ENCODE data around the gene MSGN1. TPM values are rescaled to one million over a fixed set of nuclear protein-coding genes. Genes with fewer than 3 reads are reported as not detected.

MSGN1 gene
- total RNA-seq, 2 experiments from 2014 or later = not detected

DNA sequence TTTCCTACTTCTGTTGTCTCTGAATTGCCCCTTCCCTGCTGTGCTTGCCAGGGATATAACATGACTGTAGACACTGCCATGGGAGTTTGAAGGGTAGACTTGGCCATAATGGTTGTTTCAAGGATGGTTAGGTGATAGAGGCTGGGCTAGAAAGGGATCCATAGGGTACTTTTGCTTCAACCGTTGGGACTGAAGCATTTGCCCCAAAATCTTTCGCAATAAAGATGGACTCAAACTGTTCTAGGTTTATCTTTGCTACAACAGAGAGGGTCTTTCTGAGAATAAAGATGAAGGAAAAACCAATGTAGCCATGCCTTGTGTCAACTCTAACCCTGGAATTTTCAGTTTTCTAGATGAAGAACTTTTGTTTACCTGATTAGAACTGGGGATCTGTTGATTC, 27.2 kb downstream of the MSGN1 start:
- H3K4me3 Mint-ChIP-seq = no peak overlapping the region

DNA sequence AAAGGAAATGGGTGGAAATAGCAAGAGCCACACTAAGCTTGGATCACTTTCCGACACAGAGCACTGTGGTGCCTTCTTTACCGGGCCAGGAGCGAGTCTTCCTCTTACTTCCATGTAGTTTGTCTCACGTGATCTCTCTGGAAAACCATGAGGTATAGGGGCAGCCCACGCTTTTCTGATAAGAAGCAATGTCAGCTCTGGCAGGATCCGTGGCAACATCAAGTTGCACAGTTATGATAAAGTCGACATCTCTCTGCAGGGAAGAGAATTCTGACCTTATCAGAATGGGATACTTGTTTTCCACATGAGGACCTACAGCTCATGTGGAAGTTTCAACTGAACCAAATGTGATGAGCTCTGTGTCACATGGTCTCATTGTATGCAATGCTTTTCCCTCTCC, 29.5 kb downstream of the MSGN1 start:
- H3K27ac Mint-ChIP-seq = no peak overlapping the region
- no peak overlapping the region for H3K4me3 Mint-ChIP-seq
- no peaks in the 10 kb centered on the region for H3K4me1 Mint-ChIP-seq
- DNase-seq (no peak), ATAC-seq (no peak)
- no peaks in the 10 kb centered on the region for H3K9me3 Mint-ChIP-seq (ENCODE audit: low read depth)
- peaks cover 19% of the 10 kb centered on the region for H3K27me3 Mint-ChIP-seq
- H3K36me3 Mint-ChIP-seq = no peaks in the 10 kb centered on the region
- CTCF ChIA-PET = no interaction called here

More for the DNA sequence above, 27.2 kb downstream of the MSGN1 start:
- H3K27me3 Mint-ChIP-seq = peaks cover 27% of the 10 kb centered on the region
- CTCF ChIA-PET = no interaction called here
- ATAC-seq (no peak), DNase-seq (no peak)
- no peaks in the 10 kb centered on the region for H3K36me3 Mint-ChIP-seq
- no peaks in the 10 kb centered on the region for H3K4me1 Mint-ChIP-seq
- no peak overlapping the region for H3K27ac Mint-ChIP-seq
- H3K9me3 Mint-ChIP-seq (ENCODE audit: low read depth) = no peaks in the 10 kb centered on the region

DNA sequence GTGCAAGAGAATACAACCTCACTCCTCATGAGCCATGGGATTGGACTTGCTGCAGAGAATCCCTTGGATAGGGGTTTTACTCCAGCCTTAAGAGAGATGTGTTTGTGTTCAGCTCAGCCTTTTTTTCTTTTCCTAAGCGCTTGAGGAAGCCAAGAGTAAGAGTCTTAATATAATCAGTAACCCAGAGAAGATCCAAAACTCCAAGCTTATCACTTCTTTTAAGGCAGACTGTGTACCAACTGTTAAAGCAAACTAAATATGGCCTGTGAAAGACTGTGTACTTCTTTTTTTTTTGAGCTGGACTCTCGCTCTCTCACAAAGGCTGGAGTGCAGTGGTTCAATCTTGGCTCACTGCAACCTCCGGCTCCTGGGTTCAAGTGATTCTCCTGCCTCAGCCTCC, 30.4 kb downstream of the MSGN1 start:
- H3K27ac Mint-ChIP-seq = no peak overlapping the region
- ATAC-seq = no peak
- H3K27me3 Mint-ChIP-seq = peaks cover 19% of the 10 kb centered on the region
- CTCF ChIA-PET = no interaction called here
- H3K9me3 Mint-ChIP-seq (ENCODE audit: low read depth) = no peaks in the 10 kb centered on the region
- no peaks in the 10 kb centered on the region for H3K4me1 Mint-ChIP-seq
- H3K36me3 Mint-ChIP-seq = no peaks in the 10 kb centered on the region
- no peak for DNase-seq
- H3K4me3 Mint-ChIP-seq = no peak overlapping the region

DNA sequence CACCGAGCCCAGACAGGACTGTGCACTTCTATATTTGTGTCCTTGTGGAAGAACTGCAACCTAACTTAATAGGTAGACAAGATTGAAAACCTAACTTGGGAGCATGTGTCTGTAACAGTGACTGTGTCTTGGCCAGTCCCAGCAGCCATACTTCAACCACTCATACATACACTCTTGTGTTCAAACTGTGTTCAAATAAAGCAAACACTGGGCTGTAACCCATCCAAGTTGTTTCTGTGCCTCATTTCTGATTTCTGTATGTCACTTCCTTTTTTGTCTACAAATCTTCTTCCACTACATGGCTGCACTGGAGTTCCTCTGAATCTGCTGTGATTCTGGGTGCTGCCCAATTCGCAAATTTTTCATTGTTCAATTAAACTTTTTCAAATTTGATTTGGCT, 31.0 kb downstream of the MSGN1 start:
- Mint-ChIP-seq H3K9me3 (ENCODE audit: low read depth) (no peaks in the 10 kb centered on the region), H3K27ac (no peak overlapping the region), H3K4me1 (no peaks in the 10 kb centered on the region), H3K27me3 (peaks cover 17% of the 10 kb centered on the region), H3K4me3 (no peak overlapping the region), H3K36me3 (no peaks in the 10 kb centered on the region)
- CTCF ChIA-PET = interaction anchor here (1.0 kb wide), 1 partner anchor 16 kb away, joined by 4 read pairs; no protein-coding TSS in a partner anchor
- ATAC-seq = no peak
- DNase-seq = no peak

DNA sequence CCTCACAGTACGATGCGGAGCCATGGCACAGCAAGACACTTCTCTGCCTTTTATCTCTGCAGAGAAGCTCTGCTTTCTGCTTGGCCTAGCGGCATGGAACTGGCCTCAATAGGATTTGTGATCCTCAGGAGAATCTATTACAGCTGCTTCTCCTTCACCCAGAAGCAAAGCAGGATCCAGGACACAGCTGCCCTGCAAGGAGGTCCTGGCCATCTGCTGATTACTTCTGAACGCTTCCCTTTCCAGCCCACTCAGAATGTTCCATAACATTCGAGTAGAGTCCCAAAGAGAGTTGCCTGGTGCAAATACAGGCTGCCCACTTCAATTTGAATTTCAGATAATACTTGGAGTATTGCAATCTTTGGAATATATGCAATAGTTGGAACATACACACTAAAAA, 33.0 kb downstream of the MSGN1 start:
- H3K4me3 Mint-ChIP-seq = no peak overlapping the region
- no peaks in the 10 kb centered on the region for H3K4me1 Mint-ChIP-seq
- no peaks in the 10 kb centered on the region for H3K36me3 Mint-ChIP-seq
- ATAC-seq = no peak
- CTCF ChIA-PET = no interaction called here
- H3K9me3 Mint-ChIP-seq (ENCODE audit: low read depth) = no peaks in the 10 kb centered on the region
- no peak for DNase-seq
- no peak overlapping the region for H3K27ac Mint-ChIP-seq
- H3K27me3 Mint-ChIP-seq = peaks cover 11% of the 10 kb centered on the region

DNA sequence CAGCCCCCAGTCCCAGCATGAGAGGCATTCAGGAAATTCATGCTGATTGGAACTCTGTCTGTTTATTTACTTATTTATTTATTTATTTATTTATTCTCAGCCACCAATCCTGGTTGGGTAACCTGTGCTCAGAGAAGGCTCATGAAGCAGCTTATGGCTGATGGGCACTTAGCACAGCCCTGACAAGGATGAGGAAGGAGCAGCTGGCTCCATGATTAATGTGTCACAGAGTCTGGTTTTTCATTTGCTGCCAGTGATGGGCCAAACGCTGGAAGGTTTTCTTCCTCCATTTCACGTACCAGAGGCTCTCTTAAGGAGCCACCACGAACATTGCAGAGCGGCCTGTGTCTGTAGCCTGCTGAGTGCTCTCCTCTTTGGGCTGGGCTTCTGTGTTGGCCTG, 33.9 kb downstream of the MSGN1 start:
- CTCF ChIA-PET = no interaction called here
- no peaks in the 10 kb centered on the region for H3K36me3 Mint-ChIP-seq
- H3K4me1 Mint-ChIP-seq = no peaks in the 10 kb centered on the region
- H3K9me3 Mint-ChIP-seq (ENCODE audit: low read depth) = no peaks in the 10 kb centered on the region
- no peak for DNase-seq
- H3K4me3 Mint-ChIP-seq = no peak overlapping the region
- H3K27me3 Mint-ChIP-seq = peaks cover 10% of the 10 kb centered on the region
- no peak overlapping the region for H3K27ac Mint-ChIP-seq
- ATAC-seq = no peak

DNA sequence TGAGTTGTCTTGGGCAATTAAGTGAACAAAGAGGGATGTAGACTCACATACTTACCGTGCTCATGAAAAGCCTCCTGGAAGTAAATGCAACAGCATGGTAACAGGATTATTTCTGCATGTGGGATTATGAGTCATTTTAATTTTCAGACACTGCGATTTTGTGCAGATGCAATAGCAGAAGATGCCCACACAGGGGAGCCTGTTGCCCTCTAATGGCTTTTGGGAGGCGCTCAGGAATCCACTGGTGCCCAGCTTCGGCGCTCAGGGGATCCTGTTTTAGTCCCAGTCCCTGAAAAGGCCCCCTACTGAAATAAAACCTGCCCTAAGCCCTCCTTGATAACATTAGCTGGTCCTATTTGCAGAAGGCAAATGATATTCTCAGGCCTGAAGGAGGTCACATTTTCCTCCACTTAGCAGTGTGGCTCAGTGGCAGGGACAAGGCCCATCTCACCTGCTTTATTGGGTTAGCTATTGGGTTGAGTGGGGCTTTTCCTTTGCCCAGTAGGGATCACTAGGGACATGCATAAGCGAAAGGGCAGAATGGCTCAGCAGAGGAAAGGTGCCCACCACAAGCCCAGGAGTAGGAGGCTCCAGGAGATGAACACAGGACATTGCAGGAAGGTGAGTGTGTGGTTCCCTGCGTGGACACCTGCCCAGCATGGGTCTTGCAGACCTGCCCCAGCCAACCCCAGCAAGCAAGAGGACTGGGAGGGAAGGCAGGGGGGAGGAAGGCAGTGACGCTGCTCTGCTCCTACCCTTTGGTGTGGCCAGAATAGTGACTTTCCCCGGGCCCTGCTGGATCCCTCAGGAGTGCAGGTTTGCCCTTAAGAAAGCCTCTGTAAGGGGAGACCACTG, 35.7 kb downstream of the MSGN1 start:
- no peak overlapping the region for H3K27ac Mint-ChIP-seq
- no peak overlapping the region for H3K4me3 Mint-ChIP-seq
- no peaks in the 10 kb centered on the region for H3K36me3 Mint-ChIP-seq
- CTCF ChIA-PET = interaction anchor here (1.2 kb wide), 1 partner anchor 298 kb away, joined by 3 read pairs; no protein-coding TSS in a partner anchor
- DNase-seq (peak; percentile 47), ATAC-seq (no peak)
- H3K9me3 Mint-ChIP-seq (ENCODE audit: low read depth) = no peaks in the 10 kb centered on the region
- peaks cover 9% of the 10 kb centered on the region for H3K27me3 Mint-ChIP-seq
- no peaks in the 10 kb centered on the region for H3K4me1 Mint-ChIP-seq

DNA sequence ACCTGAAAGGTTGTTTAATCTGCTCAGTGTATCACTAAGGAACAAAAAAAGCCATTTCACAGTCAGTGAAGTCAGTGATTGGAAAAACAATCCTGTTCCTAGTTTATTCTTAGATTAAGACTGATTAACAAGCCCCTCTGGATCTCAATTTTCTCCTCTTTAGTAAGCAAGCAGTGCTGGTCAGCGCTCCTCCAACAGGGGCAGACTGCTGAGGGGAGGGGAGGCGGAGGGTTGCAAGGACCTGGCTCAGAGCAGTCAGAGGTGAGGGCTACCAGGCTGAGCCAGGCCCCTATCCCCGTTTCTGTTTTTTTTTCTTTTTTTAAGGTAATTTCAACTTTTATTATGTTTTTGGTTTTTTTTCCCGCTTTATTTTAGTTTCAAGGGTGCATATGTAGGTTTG, 37.5 kb downstream of the MSGN1 start:
- Mint-ChIP-seq H3K4me3 (no peak overlapping the region), H3K36me3 (no peaks in the 10 kb centered on the region), H3K9me3 (ENCODE audit: low read depth) (no peaks in the 10 kb centered on the region), H3K4me1 (no peaks in the 10 kb centered on the region), H3K27me3 (peaks cover 15% of the 10 kb centered on the region), H3K27ac (no peak overlapping the region)
- DNase-seq (no peak), ATAC-seq (no peak)
- CTCF ChIA-PET = no interaction called here

DNA sequence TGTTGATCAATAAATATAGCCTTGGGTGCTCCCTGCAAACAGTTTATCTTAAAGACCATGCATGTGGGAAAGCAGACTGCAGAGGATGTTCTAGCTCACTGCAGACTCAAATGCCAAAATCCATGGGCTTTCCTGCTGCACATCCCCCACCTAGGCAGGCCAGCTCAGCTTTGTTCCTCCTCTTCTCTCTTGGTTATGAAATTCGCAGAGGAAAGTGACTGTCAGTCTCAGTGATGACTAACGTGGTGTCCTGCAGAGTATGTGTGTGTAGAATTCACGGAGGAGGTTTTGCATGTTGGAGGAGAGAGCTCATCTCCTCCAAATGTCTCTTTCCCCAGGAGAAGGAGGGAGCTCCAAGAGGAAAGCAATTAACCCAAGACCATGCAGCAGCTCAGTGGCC, 40.8 kb downstream of the MSGN1 start:
- Mint-ChIP-seq H3K4me3 (no peak overlapping the region), H3K27ac (no peak overlapping the region), H3K9me3 (ENCODE audit: low read depth) (no peaks in the 10 kb centered on the region), H3K4me1 (no peaks in the 10 kb centered on the region), H3K36me3 (no peaks in the 10 kb centered on the region), H3K27me3 (peaks cover 20% of the 10 kb centered on the region)
- DNase-seq = no peak
- ATAC-seq = no peak
- CTCF ChIA-PET = interaction anchor here (0.6 kb wide), 1 partner anchor 317 kb away, joined by 3 read pairs; no protein-coding TSS in a partner anchor

DNA sequence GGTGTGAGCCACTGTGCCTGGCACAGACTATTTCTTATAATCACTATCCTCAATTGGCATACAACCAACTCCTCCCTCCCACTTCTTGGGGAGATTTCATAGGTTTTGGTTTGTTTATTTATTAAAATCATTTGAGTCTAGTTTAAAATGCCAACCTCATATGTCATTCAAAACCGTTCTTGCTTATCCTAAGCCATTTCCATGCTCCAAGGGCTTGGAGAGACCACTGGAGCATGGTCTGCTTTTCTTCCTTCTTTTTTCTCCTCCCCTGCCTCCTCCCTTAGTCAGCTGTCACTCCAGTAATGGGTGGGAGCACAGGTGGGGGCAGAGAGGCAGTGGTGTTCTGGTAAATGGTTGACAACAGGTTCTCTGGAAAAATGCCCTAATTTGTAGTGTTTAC, 41.8 kb downstream of the MSGN1 start:
- no peaks in the 10 kb centered on the region for H3K36me3 Mint-ChIP-seq
- no peak for ATAC-seq
- H3K4me3 Mint-ChIP-seq = no peak overlapping the region
- CTCF ChIA-PET = no interaction called here
- H3K4me1 Mint-ChIP-seq = no peaks in the 10 kb centered on the region
- peaks cover 20% of the 10 kb centered on the region for H3K27me3 Mint-ChIP-seq
- DNase-seq = no peak
- H3K9me3 Mint-ChIP-seq (ENCODE audit: low read depth) = no peaks in the 10 kb centered on the region
- H3K27ac Mint-ChIP-seq = no peak overlapping the region

DNA sequence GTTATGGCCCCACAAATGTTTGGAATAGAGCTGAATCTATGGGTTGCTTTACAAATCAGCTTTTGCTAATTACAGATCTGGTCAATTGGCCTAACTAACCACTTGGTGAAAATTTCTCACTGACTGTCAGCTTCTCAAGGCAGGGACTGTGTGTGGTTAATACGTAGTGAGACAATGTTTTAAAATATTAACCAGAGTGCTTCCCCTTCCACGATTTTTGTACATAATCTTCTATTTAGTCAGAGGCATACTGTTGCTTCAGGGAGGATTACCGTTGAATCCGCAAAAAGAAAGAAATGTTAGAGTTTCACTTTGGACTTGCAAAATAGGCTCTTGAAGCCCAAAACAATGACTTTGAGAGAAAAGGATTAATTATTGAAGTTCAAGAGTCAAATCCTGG, 47.3 kb downstream of the MSGN1 start:
- H3K27me3 Mint-ChIP-seq = peaks cover 9% of the 10 kb centered on the region
- ATAC-seq (no peak), DNase-seq (no peak)
- no peaks in the 10 kb centered on the region for H3K4me1 Mint-ChIP-seq
- no peak overlapping the region for H3K4me3 Mint-ChIP-seq
- CTCF ChIA-PET = no interaction called here
- no peaks in the 10 kb centered on the region for H3K36me3 Mint-ChIP-seq
- H3K27ac Mint-ChIP-seq = no peak overlapping the region
- H3K9me3 Mint-ChIP-seq (ENCODE audit: low read depth) = no peaks in the 10 kb centered on the region

DNA sequence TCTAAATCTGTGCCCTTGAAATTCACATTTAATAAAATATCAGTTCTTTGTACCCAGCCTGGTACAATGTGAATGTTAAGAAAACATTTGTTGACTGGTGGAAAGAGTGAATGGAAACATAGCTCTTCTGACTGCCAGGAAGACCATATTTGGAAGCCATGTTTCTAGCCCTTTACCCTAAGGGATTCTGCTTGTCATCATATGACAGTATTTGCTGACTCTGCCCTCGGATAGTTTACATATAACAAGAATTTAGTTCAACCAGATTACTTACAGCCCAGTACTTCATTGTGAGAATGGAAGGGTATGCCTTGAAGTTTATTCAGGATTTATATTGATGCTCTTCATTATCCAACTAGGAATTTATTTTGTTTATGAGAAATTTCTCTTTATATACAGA, 48.4 kb downstream of the MSGN1 start:
- CTCF ChIA-PET = no interaction called here
- Mint-ChIP-seq H3K27ac (no peak overlapping the region), H3K9me3 (ENCODE audit: low read depth) (no peaks in the 10 kb centered on the region), H3K36me3 (no peaks in the 10 kb centered on the region), H3K4me1 (no peaks in the 10 kb centered on the region), H3K27me3 (peaks cover 5% of the 10 kb centered on the region), H3K4me3 (no peak overlapping the region)
- ATAC-seq (no peak), DNase-seq (no peak)

DNA sequence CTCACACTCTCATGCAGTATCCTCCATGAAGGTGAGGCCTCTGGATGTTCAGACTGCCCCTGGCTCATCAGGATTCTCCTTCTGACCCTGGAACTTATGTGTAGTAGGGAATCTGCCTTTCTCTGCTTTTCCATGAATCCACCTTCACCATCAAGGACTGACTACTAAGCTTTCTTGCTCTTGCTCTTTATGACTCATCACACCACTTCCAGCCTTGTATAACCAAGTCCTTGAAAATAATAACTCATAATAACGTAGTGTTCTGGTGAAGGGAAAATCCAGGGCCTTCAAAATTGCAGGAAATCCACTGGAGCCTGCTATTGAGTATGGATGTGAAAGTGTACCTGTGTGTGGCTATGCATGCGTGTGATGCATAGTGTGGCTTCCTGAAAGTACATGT, 50.9 kb downstream of the MSGN1 start:
- Mint-ChIP-seq H3K36me3 (no peaks in the 10 kb centered on the region), H3K4me3 (no peak overlapping the region), H3K4me1 (no peaks in the 10 kb centered on the region), H3K27ac (no peak overlapping the region), H3K9me3 (ENCODE audit: low read depth) (no peaks in the 10 kb centered on the region), H3K27me3 (peaks cover 3% of the 10 kb centered on the region)
- DNase-seq = no peak
- ATAC-seq = no peak
- CTCF ChIA-PET = no interaction called here
